Measurements from ENCODE around the gene FAM124B.

FAM124B gene

DNA sequence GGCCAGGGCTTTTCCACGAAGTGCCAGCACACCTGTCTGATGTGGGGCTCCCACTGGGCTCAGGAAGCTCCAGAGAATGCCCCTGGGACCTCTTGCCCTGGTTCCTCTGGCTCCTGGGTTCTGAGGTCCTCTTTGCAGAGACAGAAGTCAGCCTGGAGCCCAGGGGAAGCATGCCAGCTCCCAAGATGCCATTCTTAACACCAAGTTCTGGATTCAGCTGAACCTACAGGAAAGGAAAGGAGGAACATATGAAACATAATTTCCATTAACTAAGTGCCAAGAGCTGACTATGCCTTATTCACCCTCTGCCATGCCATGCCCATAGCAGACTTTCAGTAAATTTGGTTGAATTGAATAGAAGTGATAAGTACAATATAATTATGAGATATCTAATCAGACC lies 21.9 kb downstream of the FAM124B start:
- H3K9me3 ChIP-seq (replicated peaks in 1 of 11) = peaks cover 0 to 15% (median 7%) of the 10 kb centered on the region in 11 experiments; a peak in 13 of 22 replicates
- no peaks in the 10 kb centered on the region for H3K36me3 ChIP-seq
- no peak overlapping the region for H3K9ac ChIP-seq
- TF ChIP-seq Cebpa-rat (IDR thresholded peaks at IDR 0.05) = no peak
- H3K27me3 ChIP-seq = no peaks in the 10 kb centered on the region
- H3K4me2 ChIP-seq = peak overlapping the region in 5 of 11 experiments; percentile 46 to 87 (median 77); a peak in 10 of 22 replicates
- no peak overlapping the region for H3K27ac ChIP-seq
- no peaks in the 10 kb centered on the region for H4K20me1 ChIP-seq
- peaks cover 14 to 58% (median 28%) of the 10 kb centered on the region in 10 experiments; a peak in 19 of 20 replicates for H3K4me1 ChIP-seq
- H3K4me3 ChIP-seq = no peak overlapping the region

DNA sequence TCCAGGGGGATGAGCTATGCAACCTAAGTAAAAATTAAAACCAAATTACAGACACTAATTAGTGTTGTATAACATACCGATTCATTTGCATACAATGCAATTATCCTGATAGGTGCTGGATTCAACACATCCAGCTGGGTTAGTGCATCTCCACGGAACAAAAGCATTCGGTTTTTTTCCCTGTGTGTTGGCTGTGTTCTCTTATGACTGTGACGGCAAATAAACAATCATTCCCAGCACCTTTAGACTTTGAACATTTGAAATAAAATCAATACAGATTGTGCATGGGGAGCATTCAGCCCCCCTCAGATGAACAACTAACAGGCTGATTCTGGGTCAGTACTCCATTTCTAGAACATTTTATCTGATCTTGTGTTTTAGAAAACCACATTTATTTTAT lies 22.7 kb downstream of the FAM124B start:
- Histone ChIP-seq H3K9me3 (replicated peaks in 1 of 11) (peaks cover 0 to 19% (median 7%) of the 10 kb centered on the region in 11 experiments; a peak in 13 of 22 replicates), H3K36me3 (no peaks in the 10 kb centered on the region), H3K4me2 (peak overlapping the region in 6 of 11 experiments; percentile 75 to 87 (median 79); a peak in 10 of 22 replicates), H3K27ac (no peak overlapping the region), H4K20me1 (no peaks in the 10 kb centered on the region), H3K4me3 (no peak overlapping the region), H3K27me3 (no peaks in the 10 kb centered on the region), H3K4me1 (peaks cover 14 to 58% (median 28%) of the 10 kb centered on the region in 10 experiments; a peak in 19 of 20 replicates), H3K9ac (no peak overlapping the region)
- no peak for TF ChIP-seq Cebpa-rat (IDR thresholded peaks at IDR 0.05)

DNA sequence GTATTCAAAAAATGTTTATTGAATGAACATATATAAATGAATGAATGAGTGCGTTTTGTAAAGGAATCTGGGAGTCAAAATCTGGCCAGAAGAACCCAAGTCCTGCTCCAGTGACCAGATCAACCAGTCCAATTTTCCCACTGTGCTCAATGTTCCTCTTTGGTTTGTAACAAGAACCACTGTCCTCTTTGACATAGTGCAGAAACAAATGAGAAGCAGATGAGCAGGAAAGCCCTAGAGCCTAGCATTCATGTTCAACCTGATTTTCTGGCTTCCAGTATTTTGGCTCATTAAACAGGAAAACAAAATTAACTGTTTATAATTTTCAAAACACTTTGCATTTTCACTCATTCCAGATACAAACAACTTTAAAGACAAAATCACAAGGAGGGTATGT lies 23.2 kb downstream of the FAM124B start:
- Histone ChIP-seq H3K4me3 (no peak overlapping the region), H4K20me1 (no peaks in the 10 kb centered on the region), H3K27ac (peak overlapping the region in 2 of 11 experiments; percentile 73 to 80; a peak in 4 of 22 replicates), H3K36me3 (no peaks in the 10 kb centered on the region), H3K9me3 (replicated peaks in 1 of 11) (peaks cover 0 to 19% (median 6%) of the 10 kb centered on the region in 11 experiments; a peak in 13 of 22 replicates), H3K9ac (no peak overlapping the region), H3K4me1 (peaks cover 14 to 58% (median 28%) of the 10 kb centered on the region in 10 experiments; a peak in 19 of 20 replicates), H3K4me2 (peak overlapping the region in 9 of 11 experiments; percentile 52 to 87 (median 77); a peak in 15 of 22 replicates), H3K27me3 (no peaks in the 10 kb centered on the region)
- TF ChIP-seq Cebpa-rat (IDR thresholded peaks at IDR 0.05) = no peak

GRCh38 chr2:224377751-224378700 lies 23.9 kb downstream of the FAM124B start:
- no peaks in the 10 kb centered on the region for H4K20me1 ChIP-seq
- peak overlapping the region; percentile 45 to 87 (median 75) for H3K4me2 ChIP-seq
- peak overlapping the region in 9 of 11 experiments; percentile 19 to 80 (median 68); a peak in 16 of 22 replicates for H3K27ac ChIP-seq
- peaks cover 0 to 19% (median 6%) of the 10 kb centered on the region in 11 experiments; a peak in 13 of 22 replicates for H3K9me3 ChIP-seq (replicated peaks in 1 of 11)
- peaks cover 14 to 63% (median 29%) of the 10 kb centered on the region in 10 experiments; a peak in 19 of 20 replicates for H3K4me1 ChIP-seq
- H3K9ac ChIP-seq = peak overlapping the region in 2 of 11 experiments; percentile 41 to 43; a peak in 1 of 22 replicates
- no peak for TF ChIP-seq Cebpa-rat (IDR thresholded peaks at IDR 0.05)
- H3K4me3 ChIP-seq = peak overlapping the region in 3 of 10 experiments; percentile 17 to 36 (median 28); a peak in 2 of 20 replicates
- no peaks in the 10 kb centered on the region for H3K27me3 ChIP-seq
- H3K36me3 ChIP-seq = no peaks in the 10 kb centered on the region

DNA sequence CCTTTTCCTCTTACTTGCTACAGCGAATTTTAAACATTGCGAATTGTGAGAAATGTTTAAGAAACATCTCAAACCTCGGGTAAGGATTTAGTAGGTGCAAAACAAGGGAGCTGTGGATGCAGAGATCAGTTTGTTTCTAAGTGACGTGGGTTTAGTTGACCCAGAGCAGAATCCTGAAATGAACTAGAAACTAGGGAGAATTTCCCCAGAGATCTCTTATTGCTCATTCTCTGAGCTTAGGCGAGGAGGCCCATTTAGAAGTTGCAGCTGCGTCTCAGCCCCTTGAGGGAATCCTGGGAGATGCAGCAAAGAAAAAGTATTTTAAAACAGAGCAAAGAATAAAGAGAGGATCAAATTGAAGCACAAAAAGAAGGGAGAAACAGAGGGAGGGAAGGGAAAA lies 29.3 kb downstream of the FAM124B start:
- Histone ChIP-seq H3K9me3 (replicated peaks in 1 of 11) (peaks cover 0 to 19% (median 6%) of the 10 kb centered on the region in 11 experiments; a peak in 13 of 22 replicates), H3K36me3 (no peaks in the 10 kb centered on the region), H3K4me1 (peaks cover 7 to 33% (median 12%) of the 10 kb centered on the region in 10 experiments; a peak in 19 of 20 replicates), H3K27me3 (no peaks in the 10 kb centered on the region), H3K27ac (no peak overlapping the region), H3K9ac (no peak overlapping the region), H4K20me1 (no peaks in the 10 kb centered on the region), H3K4me3 (no peak overlapping the region), H3K4me2 (peak overlapping the region in 5 of 11 experiments; percentile 5 to 51 (median 15); a peak in 5 of 22 replicates)
- TF ChIP-seq Cebpa-rat (IDR thresholded peaks at IDR 0.05) = no peak

- H3K27me3 ChIP-seq = no peaks in the 10 kb centered on the region
- H3K27ac ChIP-seq = no peak overlapping the region
- H3K9ac ChIP-seq = no peak overlapping the region
- H3K36me3 ChIP-seq = no peaks in the 10 kb centered on the region
- H3K4me3 ChIP-seq = no peak overlapping the region
- H3K4me2 ChIP-seq = no peak overlapping the region
- H3K9me3 ChIP-seq (replicated peaks in 1 of 11) = no peaks in the 10 kb centered on the region
- H3K4me1 ChIP-seq = peaks cover 0 to 9% (median 2%) of the 10 kb centered on the region in 10 experiments; a peak in 8 of 20 replicates
- no peaks in the 10 kb centered on the region; a peak in 1 of 22 replicates for H4K20me1 ChIP-seq
- TF ChIP-seq Cebpa-rat (IDR thresholded peaks at IDR 0.05) = no peak
Observed at GRCh38 chr2:224369028-224369632, 32.8 kb downstream of the FAM124B start.

- Histone ChIP-seq H3K36me3 (no peaks in the 10 kb centered on the region), H3K4me2 (no peak overlapping the region), H4K20me1 (no peaks in the 10 kb centered on the region; a peak in 1 of 22 replicates), H3K9ac (no peak overlapping the region), H3K9me3 (replicated peaks in 1 of 11) (no peaks in the 10 kb centered on the region), H3K27ac (no peak overlapping the region), H3K27me3 (no peaks in the 10 kb centered on the region), H3K4me1 (no peaks in the 10 kb centered on the region), H3K4me3 (no peak overlapping the region)
- no peak for TF ChIP-seq Cebpa-rat (IDR thresholded peaks at IDR 0.05)
Observed at GRCh38 chr2:224366267-224366844, 35.6 kb downstream of the FAM124B start.

GRCh38 chr2:224365331-224365730 lies 36.6 kb downstream of the FAM124B start:
- Histone ChIP-seq H3K4me3 (no peak overlapping the region), H3K9ac (no peak overlapping the region)

More at GRCh38 chr2:224365331-224365730, 36.6 kb downstream of the FAM124B start:
- H3K27me3 ChIP-seq = no peaks in the 10 kb centered on the region
- H4K20me1 ChIP-seq = no peaks in the 10 kb centered on the region; a peak in 1 of 22 replicates
- no peaks in the 10 kb centered on the region for H3K9me3 ChIP-seq (replicated peaks in 1 of 11)
- no peaks in the 10 kb centered on the region for H3K36me3 ChIP-seq
- H3K4me1 ChIP-seq = no peaks in the 10 kb centered on the region
- no peak overlapping the region for H3K4me2 ChIP-seq
- H3K27ac ChIP-seq = no peak overlapping the region
- no peak for TF ChIP-seq Cebpa-rat (IDR thresholded peaks at IDR 0.05)
